Umbilical cord (tissue), 2 donors: Measurements from ENCODE around the gene ESR2. TPM values are rescaled to one million over a fixed set of nuclear protein-coding genes. Genes with fewer than 3 reads are reported as not detected.
"Not testable (repeated sequence)": the region's sequence is repeated elsewhere in the genome, so short reads cannot be mapped to it uniquely, and the experiment has no call there.

Experiments
- DNase-seq: peaks from one replicate; pipeline ENCODE4 v3.0.0-alpha.2; 2015; ENCODE audit warnings: low spot score
- total RNA-seq: library from RNA; depleted of rRNA; stranded (reverse); fragments of >200 nt; gene quantifications from one replicate; pipeline ENCODE4 v1.2.3, GENCODE V29; 2014; ENCODE audit warnings: low replicate concordance; ENCODE audit not compliant: insufficient read depth

The ESR2 gene
- total RNA-seq, 1 donor from 2014 or later, result 1.2 TPM

GRCh38 chr14:64040044-64040443 lies 254.1 kb downstream of the ESR2 start:
- no peak for DNase-seq

GRCh38 chr14:64038841-64039542 lies 255.2 kb downstream of the ESR2 start:
- no peak for DNase-seq

DNA sequence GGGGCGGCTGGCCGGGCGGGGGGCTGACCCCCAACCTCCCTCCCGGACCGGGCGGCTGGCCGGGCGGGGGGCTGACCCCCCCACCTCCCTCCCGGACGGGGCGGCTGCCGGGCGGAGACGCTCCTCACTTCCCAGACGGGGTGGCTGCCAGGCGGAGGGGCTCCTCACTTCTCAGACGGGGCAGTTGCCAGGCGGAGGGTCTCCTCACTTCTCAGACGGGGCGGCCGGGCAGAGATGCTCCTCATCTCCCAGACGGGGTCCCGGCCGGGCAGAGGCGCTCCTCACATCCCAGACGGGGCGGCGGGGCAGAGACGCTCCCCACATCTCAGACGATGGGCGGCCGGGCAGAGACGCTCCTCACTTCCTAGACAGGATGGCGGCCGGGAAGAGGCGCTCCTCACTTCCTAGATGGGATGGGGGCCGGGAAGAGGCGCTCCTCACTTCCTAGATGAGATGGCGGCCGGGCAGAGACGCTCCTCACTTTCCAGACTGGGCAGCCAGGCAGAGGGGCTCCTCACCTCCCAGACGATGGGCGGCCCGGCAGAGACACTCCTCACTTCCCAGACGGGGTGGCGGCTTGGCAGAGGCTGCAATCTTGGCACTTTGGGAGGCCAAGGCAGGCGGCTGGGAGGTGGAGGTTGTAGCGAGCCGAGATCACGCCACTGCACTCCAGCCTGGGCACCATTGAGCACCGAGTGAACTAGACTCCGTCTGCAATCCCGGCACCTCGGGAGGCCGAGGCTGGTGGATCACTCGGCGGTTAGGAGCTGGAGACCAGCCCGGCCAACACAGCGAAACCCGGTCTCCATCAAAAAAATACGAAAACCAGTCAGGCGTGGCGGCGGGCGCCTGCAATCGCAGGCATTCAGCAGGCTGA lies 256.1 kb downstream of the ESR2 start:
- not testable (repeated sequence) for DNase-seq

GRCh38 chr14:64035143-64035542 lies 259.0 kb downstream of the ESR2 start:
- DNase-seq, result no peak

Other genes starting within 250 kb of the ESR2 start
- 15.2 TPM for gene MTHFD1, start 94.0 kb upstream of the ESR2 start, total RNA-seq
- gene AKAP5, start 171.1 kb upstream of the ESR2 start, total RNA-seq, result 16.6 TPM
- 11.8 TPM for gene ZBTB25, start 209.5 kb upstream of the ESR2 start, total RNA-seq
- gene ZBTB1, start 210.4 kb upstream of the ESR2 start, total RNA-seq, result 82.3 TPM
- gene HSPA2, start 246.4 kb upstream of the ESR2 start, total RNA-seq, result 412 TPM